KOPT-K1 (cell line): ENCODE results near the gene TCHP.
"Not testable (repeated sequence)": the region's sequence is repeated elsewhere in the genome, so short reads cannot be mapped to it uniquely, and the experiment has no call there.

Source experiments
- H3K27ac ChIP-seq: fragments of 200-600 bp; sonication (generic); 2 replicates; pipeline ENCODE4 v1.5.1; 2016; ENCODE audit warnings: antibody characterized with exemption, mild to moderate bottlenecking, low read depth, low read length; ENCODE audit not compliant: poor library complexity, severe bottlenecking
- H3K36me3 ChIP-seq: fragments of 200-600 bp; sonication (generic); 2 replicates; pipeline ENCODE4 v1.5.1; 2017; ENCODE audit warnings: antibody characterized with exemption, mild to moderate bottlenecking, low read length, moderate library complexity; ENCODE audit not compliant: insufficient read depth
- H3K9me3 ChIP-seq: fragments of 200-600 bp; sonication (generic); 2 replicates; pipeline ENCODE4 v1.5.1; 2017; ENCODE audit warnings: antibody characterized with exemption, low read length, mild to moderate bottlenecking; ENCODE audit not compliant: insufficient read depth, poor library complexity, severe bottlenecking

Gene TCHP

DNA sequence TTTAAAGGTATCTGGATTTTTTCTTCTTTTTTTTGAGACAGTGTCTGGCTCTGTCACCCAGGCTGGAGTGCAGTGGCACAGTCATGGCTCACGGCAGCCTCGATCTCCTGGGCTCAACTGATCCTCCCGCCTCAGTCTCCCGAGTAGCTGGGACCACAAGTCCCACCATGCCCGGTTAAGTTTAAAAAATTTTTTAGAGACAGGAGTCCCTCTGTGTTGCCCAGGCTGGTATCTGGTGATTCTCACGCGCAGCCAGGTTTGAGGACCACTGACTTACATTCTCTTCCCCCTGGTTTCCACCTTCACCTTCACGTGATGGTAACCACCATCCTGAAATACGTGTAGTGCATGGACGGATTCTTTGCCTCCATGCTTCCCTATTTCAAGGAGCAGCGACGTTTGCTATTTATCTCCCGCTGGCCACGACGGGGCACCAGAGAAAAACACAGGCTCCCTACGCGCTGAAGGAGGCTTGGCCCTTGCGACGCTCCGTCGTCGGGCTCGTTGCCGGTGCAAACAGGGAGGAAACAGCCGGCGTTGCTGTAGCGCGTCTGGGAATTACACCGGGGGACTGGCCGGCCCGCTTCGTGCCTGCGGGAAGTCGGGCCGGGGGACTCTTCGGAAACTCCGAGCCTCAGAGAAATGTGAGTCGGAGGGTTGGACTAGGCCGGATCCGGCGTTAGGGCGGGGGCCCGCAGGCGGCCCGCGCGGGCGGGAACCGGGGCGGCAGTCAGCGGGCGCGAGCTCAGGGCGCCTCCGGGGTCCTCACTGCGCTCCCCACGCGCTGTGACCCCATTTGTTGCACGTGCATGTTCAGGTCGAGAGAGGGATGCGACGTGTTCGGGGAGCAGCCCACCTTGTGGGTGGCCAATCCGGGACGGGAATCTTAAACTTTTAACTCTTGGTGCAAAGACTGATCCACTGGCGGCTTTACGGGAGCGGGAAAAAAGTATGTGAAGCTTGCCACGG, at the start of gene TCHP:
TSS of gene TCHP (plus strand) at position 492 of the 969 bp plus-strand sequence. CDS start 2,753 bp downstream, outside the sequence.
- Histone ChIP-seq H3K9me3 (no peaks in the 10 kb centered on the region), H3K27ac (peak within 1 kb of the TSS; percentile 76), H3K36me3 (peaks cover 31% of the 10 kb centered on the region)

- not testable (repeated sequence) for H3K27ac ChIP-seq, H3K9me3 ChIP-seq
- peaks cover 27% of the 10 kb centered on the region; the same call in 1 of the 2 replicates for H3K36me3 ChIP-seq
These were observed 49.6 kb upstream of the TCHP start for GRCh38 chr12:109850518-109850917.

- H3K9me3 ChIP-seq = no peaks in the 10 kb centered on the region
- H3K36me3 ChIP-seq = peaks cover 45% of the 10 kb centered on the region; the same call in 1 of the 2 replicates
- H3K27ac ChIP-seq = no peak overlapping the region
These were observed 44.7 kb upstream of the TCHP start for GRCh38 chr12:109855377-109855776.

DNA sequence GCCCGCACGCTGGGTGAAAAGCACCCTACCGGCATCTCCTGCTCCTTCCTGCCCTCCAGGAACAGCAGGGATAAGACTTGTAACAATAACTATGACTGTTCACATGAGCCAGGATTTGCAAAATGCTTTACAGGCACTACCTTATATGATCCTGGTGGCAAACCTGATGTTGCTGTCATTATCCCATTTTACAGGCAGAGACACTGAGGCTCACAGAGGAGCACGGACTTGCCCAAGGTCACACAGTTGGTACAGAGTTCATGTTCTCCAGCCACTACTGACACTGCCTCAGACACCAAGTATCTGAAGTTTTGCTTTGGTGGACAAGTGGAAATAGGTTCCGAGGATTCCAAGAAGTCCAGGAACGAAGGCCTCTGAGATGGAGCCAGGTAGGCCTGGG, 42.4 kb upstream of the TCHP start:
- H3K27ac ChIP-seq = no peak overlapping the region
- peaks cover 33% of the 10 kb centered on the region; the same call in 1 of the 2 replicates for H3K36me3 ChIP-seq
- H3K9me3 ChIP-seq = no peaks in the 10 kb centered on the region

DNA sequence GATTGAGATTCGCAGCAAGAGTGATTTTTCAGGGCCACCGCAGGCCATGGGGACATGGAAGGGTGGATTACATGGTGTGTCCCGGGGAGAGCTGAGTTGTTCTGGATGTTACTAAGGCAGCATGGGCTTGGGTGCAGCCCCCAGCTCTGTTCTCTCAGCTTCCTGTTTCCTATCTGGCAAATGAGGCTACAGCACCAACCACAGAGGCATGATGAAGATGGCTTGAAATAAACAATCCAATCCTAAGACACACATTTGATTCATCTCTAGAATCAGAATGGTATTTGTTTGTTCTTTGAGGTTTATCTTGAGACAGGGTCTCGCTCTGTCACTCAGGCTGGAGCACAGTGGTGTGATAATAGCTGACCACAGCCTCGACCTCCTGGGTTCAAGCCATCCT, 41.3 kb upstream of the TCHP start:
- H3K9me3 ChIP-seq = no peaks in the 10 kb centered on the region
- peaks cover 33% of the 10 kb centered on the region; the same call in 1 of the 2 replicates for H3K36me3 ChIP-seq
- H3K27ac ChIP-seq = no peak overlapping the region

DNA sequence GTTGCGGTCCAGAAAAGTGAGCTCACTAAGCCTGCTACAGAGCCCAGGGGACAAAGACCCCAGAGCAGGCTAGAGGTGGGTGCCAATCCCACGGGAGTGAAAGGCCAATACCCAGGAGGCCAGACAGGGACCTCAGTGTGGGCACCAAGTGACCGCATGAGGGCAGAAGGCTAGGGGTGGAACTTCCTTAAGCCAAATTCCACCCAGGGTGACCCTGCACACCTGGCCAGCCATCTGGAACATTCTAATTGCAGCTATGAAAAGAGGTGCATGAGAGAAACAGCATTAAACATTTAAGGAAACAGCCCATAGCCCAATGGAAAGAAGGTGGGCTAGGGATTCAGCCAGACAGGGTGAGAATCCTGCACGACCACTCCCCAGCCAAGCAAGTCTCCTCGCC, 39.1 kb upstream of the TCHP start:
- Histone ChIP-seq H3K27ac (no peak overlapping the region), H3K36me3 (peaks cover 14% of the 10 kb centered on the region; the same call in 1 of the 2 replicates), H3K9me3 (no peaks in the 10 kb centered on the region)

- Histone ChIP-seq H3K9me3 (no peaks in the 10 kb centered on the region), H3K27ac (no peak overlapping the region), H3K36me3 (peaks cover 8% of the 10 kb centered on the region; the same call in 1 of the 2 replicates)
These were observed 38.3 kb upstream of the TCHP start for GRCh38 chr12:109861689-109862314.

- H3K27ac ChIP-seq, H3K36me3 ChIP-seq, H3K9me3 ChIP-seq: not testable (repeated sequence)
These were observed 37.6 kb upstream of the TCHP start for GRCh38 chr12:109862491-109862890.

DNA sequence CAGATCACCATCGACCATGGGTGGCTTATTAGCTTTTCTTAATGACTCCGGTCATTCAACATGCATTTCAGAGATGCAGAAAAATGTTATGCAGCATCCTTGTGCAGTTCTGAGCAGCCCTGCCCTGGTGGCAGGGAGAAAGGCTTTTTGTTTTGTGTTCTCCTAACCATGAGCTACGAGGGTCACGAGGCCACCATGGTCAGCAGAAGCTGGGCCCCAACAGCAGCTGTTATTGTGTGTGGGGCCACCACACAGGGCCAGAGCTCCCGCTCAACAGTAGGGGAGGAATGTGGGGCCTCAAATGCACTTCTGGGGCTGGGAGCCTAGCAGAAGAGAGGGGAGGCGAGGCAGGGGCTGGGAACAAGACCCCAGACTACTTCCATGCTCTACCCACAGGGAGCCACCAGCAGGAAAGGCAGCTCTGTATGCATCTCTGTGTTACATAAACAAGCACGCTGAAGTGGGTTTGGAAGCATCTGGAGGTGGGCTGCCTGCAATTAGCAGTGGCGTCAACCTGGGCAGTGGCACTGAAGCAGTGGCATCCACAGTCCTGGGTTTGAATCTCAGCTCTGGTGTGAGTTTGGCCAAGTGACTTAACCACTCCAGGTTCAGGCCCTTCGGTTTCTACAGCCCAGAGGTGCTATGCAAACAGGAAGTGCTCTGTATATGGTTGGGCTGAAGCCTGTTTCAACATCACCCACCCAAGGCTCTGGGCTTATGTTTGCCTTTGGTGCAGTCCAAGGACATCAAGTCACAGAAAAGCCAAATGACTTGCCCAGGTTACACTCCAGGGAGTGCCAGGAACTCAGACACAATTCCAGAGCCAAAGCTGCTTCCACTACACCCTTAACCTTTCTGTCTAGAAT, 36.0 kb upstream of the TCHP start:
- Histone ChIP-seq H3K27ac (no peak overlapping the region), H3K9me3 (no peaks in the 10 kb centered on the region), H3K36me3 (no peaks in the 10 kb centered on the region)

DNA sequence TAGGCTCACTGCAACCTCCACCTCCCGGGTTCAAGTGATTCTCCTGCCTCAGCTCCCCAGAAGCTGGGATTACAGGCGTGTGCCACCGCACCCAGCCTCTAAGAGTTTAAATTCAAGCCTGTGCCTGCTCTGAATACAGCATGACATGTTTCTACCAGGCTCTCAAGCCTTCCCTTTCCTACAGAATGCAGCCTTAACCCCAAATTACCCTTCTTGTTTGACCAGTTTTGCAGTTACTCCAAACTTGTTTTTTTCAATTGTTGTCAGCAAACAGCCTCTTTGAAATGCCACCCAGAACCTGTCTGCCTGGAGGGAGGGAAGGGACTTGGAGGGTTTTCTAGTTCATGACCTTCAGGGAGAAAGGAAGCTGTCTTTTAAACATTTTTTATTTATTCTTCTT, 35.2 kb upstream of the TCHP start:
- H3K9me3 ChIP-seq = no peaks in the 10 kb centered on the region
- no peaks in the 10 kb centered on the region for H3K36me3 ChIP-seq
- no peak overlapping the region for H3K27ac ChIP-seq

GRCh38 chr12:109868182-109869051, 31.7 kb upstream of the TCHP start:
- Histone ChIP-seq H3K36me3 (0 out of 2 replicates have a peak, but pooled peaks cover 3% of the 10 kb centered on the region), H3K9me3 (no peaks in the 10 kb centered on the region), H3K27ac (no peak overlapping the region)

DNA sequence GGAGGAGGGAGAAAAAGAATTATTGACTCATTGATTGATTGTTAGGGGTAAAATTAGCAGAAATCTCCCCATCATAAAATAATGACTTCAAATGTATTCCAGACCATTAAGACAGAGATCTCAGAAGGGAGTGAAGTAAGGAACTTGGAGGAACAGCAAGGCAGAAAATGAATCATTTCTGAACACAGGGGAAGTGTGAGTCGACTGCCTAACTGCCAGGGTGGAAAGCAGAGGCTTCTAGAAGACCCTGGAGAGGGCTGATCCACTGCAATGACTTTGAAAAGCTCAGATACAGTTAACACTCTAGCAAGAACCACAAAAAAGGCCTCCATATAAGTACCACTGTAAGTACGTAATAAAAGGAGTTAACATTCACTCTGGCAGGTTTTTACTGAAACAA, 29.4 kb upstream of the TCHP start:
- Histone ChIP-seq H3K36me3 (0 out of 2 replicates have a peak, but pooled peaks cover 3% of the 10 kb centered on the region), H3K27ac (no peak overlapping the region), H3K9me3 (no peaks in the 10 kb centered on the region)

- Histone ChIP-seq H3K27ac (no peak overlapping the region), H3K9me3 (no peaks in the 10 kb centered on the region), H3K36me3 (0 out of 2 replicates have a peak, but pooled peaks cover 3% of the 10 kb centered on the region)
These were observed 28.3 kb upstream of the TCHP start for GRCh38 chr12:109871668-109872314.
